PFSK-1 (cell line): ENCODE measurements around the gene IAPP.

Source experiments
- FOXP2 ChIP-seq: optimal IDR thresholded peaks from 2 replicates; pipeline ENCODE3; 2011; ENCODE audit warnings: borderline replicate concordance, control low read depth, inconsistent platforms; ENCODE audit not compliant: insufficient read depth; ENCODE audit errors: extremely low read length, extremely low read depth
- TAF1 ChIP-seq: IDR thresholded peaks from 2 replicates; pipeline ENCODE4 v1.6.1; 2012; ENCODE audit warnings: low read length, control low read depth, borderline replicate concordance; ENCODE audit not compliant: insufficient read depth

DNA sequence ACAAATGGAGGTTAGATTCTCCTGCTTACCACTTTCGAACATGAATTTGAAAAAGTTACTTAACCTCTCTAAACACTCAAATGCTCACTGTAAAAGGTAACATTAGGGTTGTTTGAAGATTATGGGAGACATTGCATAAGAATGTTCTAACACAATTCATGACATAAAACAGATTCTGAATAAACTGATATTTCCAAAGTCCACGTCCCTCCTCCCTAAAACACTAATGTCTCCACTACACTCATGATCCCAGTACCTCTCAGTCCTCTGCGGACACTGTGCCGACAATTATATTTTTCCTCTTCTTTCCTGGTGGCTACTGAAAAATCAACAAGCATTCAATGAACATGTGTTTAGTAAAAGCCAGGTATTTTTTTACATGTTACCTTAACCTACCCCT, 18.8 kb upstream of the IAPP start:
- TF ChIP-seq FOXP2 (no peak), TAF1 (no peak)
